Measurements from ENCODE around the gene YBEY. TPM values are rescaled to one million over a fixed set of nuclear protein-coding genes. Genes with fewer than 3 reads are reported as not detected.
A peak's percentile ranks its signal among the peaks of the same experiment; 100 is the strongest.

The YBEY gene
- total RNA-seq, 2 donors from 2014 or later = 19.6 to 23.3 TPM

DNA sequence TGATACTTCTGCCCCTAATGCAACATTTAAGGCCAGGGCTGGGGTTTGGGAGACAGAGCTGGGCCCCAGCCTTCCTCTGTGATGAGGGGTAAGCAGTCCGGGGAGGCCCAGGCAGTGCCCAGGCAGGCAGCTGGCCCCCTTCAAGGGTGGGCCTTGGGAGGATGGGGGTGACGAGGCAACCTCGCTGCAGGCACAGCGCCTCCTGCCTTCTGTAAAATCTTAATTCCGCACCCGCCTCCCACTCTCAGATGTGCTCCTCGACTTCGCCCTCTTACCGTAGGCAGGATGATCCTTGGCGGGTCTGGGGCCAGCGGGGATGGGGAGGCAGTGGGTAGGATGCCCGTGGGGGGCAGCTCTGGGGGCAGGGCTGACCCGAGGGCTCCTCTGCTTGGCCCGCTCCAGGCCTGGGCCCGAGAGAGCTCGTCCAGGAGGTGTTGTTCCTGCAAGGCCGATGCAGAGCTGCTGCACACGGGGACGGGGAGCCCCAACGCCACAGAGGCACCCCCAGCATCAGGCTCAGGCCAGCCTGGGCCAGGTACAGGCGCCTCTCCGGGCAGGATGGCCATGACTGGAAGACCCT is 28.4 kb downstream of the YBEY start:
- DNase-seq = peak; percentile 50
- no peaks in the 10 kb centered on the region for H3K4me1 ChIP-seq (ENCODE audit: control insufficient read depth, insufficient read depth, low read length)
- WGBS, 2 experiments (ENCODE audit: insufficient coverage in 1 of 2, insufficient read length in 1 of 2) = 92 to 96% methylated on average over 9 to 22 of the region's 22 CpGs
- no peaks in the 10 kb centered on the region for H3K27me3 ChIP-seq (ENCODE audit: control insufficient read depth, insufficient read depth, low read length, poor library complexity, severe bottlenecking)
- H3K9me3 ChIP-seq (ENCODE audit: control insufficient read depth, low read length) = no peaks in the 10 kb centered on the region
- Mint-ChIP-seq H3K27ac (no peak overlapping the region), H3K27me3 (ENCODE audit: insufficient read depth) (no peaks in the 10 kb centered on the region), H3K4me1 (peaks cover 7% of the 10 kb centered on the region), H3K4me3 (no peak overlapping the region), H3K36me3 (ENCODE audit: low read depth) (peaks cover 11% of the 10 kb centered on the region), H3K9me3 (no peaks in the 10 kb centered on the region)
- no peak overlapping the region for H3K27ac ChIP-seq (ENCODE audit: low read depth, low read length)
- no peak overlapping the region for H3K9ac ChIP-seq (ENCODE audit: extremely low read depth, low read length, poor library complexity, severe bottlenecking)
- TF ChIP-seq, protein P1, sequence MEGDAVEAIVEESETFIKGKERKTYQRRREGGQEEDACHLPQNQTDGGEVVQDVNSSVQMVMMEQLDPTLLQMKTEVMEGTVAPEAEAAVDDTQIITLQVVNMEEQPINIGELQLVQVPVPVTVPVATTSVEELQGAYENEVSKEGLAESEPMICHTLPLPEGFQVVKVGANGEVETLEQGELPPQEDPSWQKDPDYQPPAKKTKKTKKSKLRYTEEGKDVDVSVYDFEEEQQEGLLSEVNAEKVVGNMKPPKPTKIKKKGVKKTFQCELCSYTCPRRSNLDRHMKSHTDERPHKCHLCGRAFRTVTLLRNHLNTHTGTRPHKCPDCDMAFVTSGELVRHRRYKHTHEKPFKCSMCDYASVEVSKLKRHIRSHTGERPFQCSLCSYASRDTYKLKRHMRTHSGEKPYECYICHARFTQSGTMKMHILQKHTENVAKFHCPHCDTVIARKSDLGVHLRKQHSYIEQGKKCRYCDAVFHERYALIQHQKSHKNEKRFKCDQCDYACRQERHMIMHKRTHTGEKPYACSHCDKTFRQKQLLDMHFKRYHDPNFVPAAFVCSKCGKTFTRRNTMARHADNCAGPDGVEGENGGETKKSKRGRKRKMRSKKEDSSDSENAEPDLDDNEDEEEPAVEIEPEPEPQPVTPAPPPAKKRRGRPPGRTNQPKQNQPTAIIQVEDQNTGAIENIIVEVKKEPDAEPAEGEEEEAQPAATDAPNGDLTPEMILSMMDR (conservative IDR thresholded peaks at IDR 0.05) = peak; percentile 30
- H3K4me3 ChIP-seq (ENCODE audit: low read length) = no peak overlapping the region
- H3K36me3 ChIP-seq (ENCODE audit: control insufficient read depth, insufficient read depth, low read length) = peaks cover 4% of the 10 kb centered on the region

GRCh38 chr21:46316708-46317324 is 30.7 kb downstream of the YBEY start:
- WGBS, 2 experiments (ENCODE audit: insufficient coverage in 1 of 2, insufficient read length in 1 of 2) = 93 to 100% methylated on average over 6 to 14 of the region's 14 CpGs
- TF ChIP-seq, protein P1 (conservative IDR thresholded peaks at IDR 0.05) = peak; percentile 20
- no peaks in the 10 kb centered on the region for H3K27me3 Mint-ChIP-seq (ENCODE audit: insufficient read depth)
- Histone ChIP-seq H3K4me3 (ENCODE audit: low read length) (no peak overlapping the region), H3K27me3 (ENCODE audit: control insufficient read depth, insufficient read depth, low read length, poor library complexity, severe bottlenecking) (no peaks in the 10 kb centered on the region), H3K36me3 (ENCODE audit: control insufficient read depth, insufficient read depth, low read length) (no peaks in the 10 kb centered on the region), H3K9ac (ENCODE audit: extremely low read depth, low read length, poor library complexity, severe bottlenecking) (no peak overlapping the region), H3K27ac (ENCODE audit: low read depth, low read length) (no peak overlapping the region), H3K4me1 (ENCODE audit: control insufficient read depth, insufficient read depth, low read length) (no peaks in the 10 kb centered on the region), H3K9me3 (ENCODE audit: control insufficient read depth, low read length) (no peaks in the 10 kb centered on the region)
- H3K4me3 Mint-ChIP-seq = no peak overlapping the region
- H3K27ac Mint-ChIP-seq = no peak overlapping the region
- no peak for DNase-seq
- no peaks in the 10 kb centered on the region for H3K9me3 Mint-ChIP-seq
- peaks cover 13% of the 10 kb centered on the region for H3K36me3 Mint-ChIP-seq (ENCODE audit: low read depth)
- peaks cover 20% of the 10 kb centered on the region for H3K4me1 Mint-ChIP-seq

- no peaks in the 10 kb centered on the region for H3K27me3 Mint-ChIP-seq (ENCODE audit: insufficient read depth)
- Histone ChIP-seq H3K36me3 (ENCODE audit: control insufficient read depth, insufficient read depth, low read length) (no peaks in the 10 kb centered on the region), H3K9me3 (ENCODE audit: control insufficient read depth, low read length) (no peaks in the 10 kb centered on the region), H3K27ac (ENCODE audit: low read depth, low read length) (no peak overlapping the region), H3K27me3 (ENCODE audit: control insufficient read depth, insufficient read depth, low read length, poor library complexity, severe bottlenecking) (no peaks in the 10 kb centered on the region), H3K9ac (ENCODE audit: extremely low read depth, low read length, poor library complexity, severe bottlenecking) (no peak overlapping the region), H3K4me1 (ENCODE audit: control insufficient read depth, insufficient read depth, low read length) (no peaks in the 10 kb centered on the region), H3K4me3 (ENCODE audit: low read length) (no peak overlapping the region)
- TF ChIP-seq, protein P1 (conservative IDR thresholded peaks at IDR 0.05) = no peak
- DNase-seq = peak; percentile 75
- no peaks in the 10 kb centered on the region for H3K9me3 Mint-ChIP-seq
- WGBS, 2 experiments (ENCODE audit: insufficient coverage in 1 of 2, insufficient read length in 1 of 2) = 72 to 89% methylated on average over 8 to 20 of the region's 20 CpGs
- H3K4me1 Mint-ChIP-seq = peaks cover 27% of the 10 kb centered on the region
- H3K36me3 Mint-ChIP-seq (ENCODE audit: low read depth) = peaks cover 11% of the 10 kb centered on the region
- H3K27ac Mint-ChIP-seq = no peak overlapping the region
- no peak overlapping the region for H3K4me3 Mint-ChIP-seq
Observed at GRCh38 chr21:46317710-46318463, 31.7 kb downstream of the YBEY start.

Data from endodermal cell (in vitro differentiated cells).